HepG2 (cell line): ENCODE measurements around the gene INTS15. TPM values are rescaled to one million over a fixed set of nuclear protein-coding genes. Genes with fewer than 3 reads are reported as not detected.
A peak's percentile ranks its signal among the peaks of the same experiment; 100 is the strongest.

ENCODE experiments used
- ATAC-seq: fragments of 200-7000 bp; cut with Tn5 transposase; 3 replicates; pipeline ENCODE4 v1.9.1; 2020; ENCODE audit warnings: mild to moderate bottlenecking, moderate library complexity
- BruUV-seq: library from RNA; stranded (reverse); fragments of 400-500 nt; replicated peaks from 2 replicates; lab custom pipeline; 2021; lab: Mats Ljungman, UMichigan
- CTCF ChIA-PET: fragments of 300-600 bp; formaldehyde crosslinking; extraction: SDS; loops from one replicate; lab custom pipeline; 2021; ENCODE audit warnings: low total read pairs, inconsistent platforms, low intra/inter-chr PET ratio; lab: Yijun Ruan, JAX
- POLR2A ChIA-PET: fragments of 350-600 bp; sonication (Branson Sonifier 250); formaldehyde crosslinking; loops from one replicate; lab custom pipeline; 2020; ENCODE audit warnings: antibody characterized with exemption, inconsistent platforms; lab: Yijun Ruan, JAX
- DNase-seq: peaks from one replicate; pipeline ENCODE4 v3.0.0-alpha.2; 2015; ENCODE audit warnings: low spot score
- FAIRE-seq: peaks from 3 replicates; lab custom pipeline; 2011; peaks lifted over from hg19 to GRCh38; lab: Jason Lieb, UNC
- H2AFZ ChIP-seq: one replicate; pipeline ENCODE4 v1.6.1; 2011; ENCODE audit warnings: low read length, inconsistent platforms
- H3K27ac ChIP-seq: fragments of 300-600 bp; 3 replicates; pipeline ENCODE4 v1.8.0; 2011; ENCODE audit warnings: mixed run types, mild to moderate bottlenecking, mixed read lengths, low read length, inconsistent platforms; ENCODE audit not compliant: insufficient read depth; ENCODE audit errors: extremely low read length
- H3K27me3 ChIP-seq, 2 experiments: fragments of 200-600 bp in 1 of 2; 2 replicates in 1 of 2; 3 replicates in 1 of 2; pipeline versions ENCODE4 v1.6.0 to v1.8.0; 2011; ENCODE audit warnings: low read length in 2 of 2, mild to moderate bottlenecking in 2 of 2, moderate library complexity in 2 of 2, inconsistent platforms in 1 of 2; ENCODE audit not compliant: insufficient read depth in 2 of 2, control insufficient read depth in 1 of 2
- H3K36me3 ChIP-seq, 2 experiments: fragments of 200-600 bp in 1 of 2; replicated peaks in 1 of 2; 2 replicates in 1 of 2; 3 replicates in 1 of 2; pipeline versions ENCODE4 v1.5.1 to v1.8.0; 2011; ENCODE audit warnings: low read length in 2 of 2, inconsistent platforms in 1 of 2; ENCODE audit not compliant: insufficient read depth in 2 of 2, control insufficient read depth in 1 of 2
- H3K4me1 ChIP-seq: 2 replicates; pipeline ENCODE4 v1.5.1; 2012; ENCODE audit warnings: low read length, inconsistent platforms; ENCODE audit not compliant: insufficient read depth
- H3K4me2 ChIP-seq: 2 replicates; pipeline ENCODE4 v1.6.0; 2011; ENCODE audit warnings: low read depth, low read length, inconsistent platforms
- H3K4me3 ChIP-seq, 3 experiments: fragments of 200-600 bp in 1 of 3; sonication (generic), shearing (Covaris generic) in 1 of 3; replicated peaks in 1 of 3; 2 replicates each; pipeline ENCODE4 v1.5.1; 2011 to 2016; ENCODE audit warnings: low read length in 3 of 3, inconsistent platforms in 2 of 3, low read depth in 2 of 3, mild to moderate bottlenecking in 2 of 3, control low read depth in 1 of 3, mixed read lengths in 1 of 3; ENCODE audit not compliant: insufficient read depth in 1 of 3
- H3K79me2 ChIP-seq: one replicate; pipeline ENCODE4 v1.6.1; 2011; ENCODE audit warnings: low read length, inconsistent platforms; ENCODE audit not compliant: insufficient read depth
- H3K9ac ChIP-seq: 2 replicates; pipeline ENCODE4 v1.6.0; 2011; ENCODE audit warnings: mild to moderate bottlenecking, low read depth, low read length, inconsistent platforms; ENCODE audit not compliant: insufficient read depth
- H3K9me3 ChIP-seq: 2 replicates; pipeline ENCODE4 v1.5.1; 2012; ENCODE audit warnings: mild to moderate bottlenecking, low read length
- H4K20me1 ChIP-seq: 2 replicates; pipeline ENCODE4 v1.6.0; 2011; ENCODE audit warnings: inconsistent platforms, mild to moderate bottlenecking, low read length, moderate library complexity; ENCODE audit not compliant: insufficient read depth
- AGO2 ChIP-seq: fragments of 200-400 bp; formaldehyde crosslinking; optimal IDR thresholded peaks from 2 replicates; pipeline ENCODE3; 2017; ENCODE audit warnings: mild to moderate bottlenecking, low read depth, low read length, moderate library complexity
- PPARG ChIP-seq: conservative IDR thresholded peaks from 2 replicates; pipeline ENCODE4 v1.6.1; 2016; ENCODE audit warnings: missing biosample characterization, missing genetic modification reagents
- RXRA ChIP-seq: sonication (generic); formaldehyde crosslinking; IDR thresholded peaks from 2 replicates; pipeline ENCODE4 v1.5.1; 2020; ENCODE audit warnings: missing genetic modification reagents
- SNAPC4 ChIP-seq: sonication (generic); formaldehyde crosslinking; IDR thresholded peaks from 2 replicates; pipeline ENCODE4 v1.4.0; 2020; ENCODE audit warnings: mild to moderate bottlenecking, missing genetic modification reagents
- ZNF432 ChIP-seq: sonication (generic); formaldehyde crosslinking; IDR thresholded peaks from 2 replicates; pipeline ENCODE4 v1.5.0; 2020; ENCODE audit warnings: missing genetic modification reagents, mild to moderate bottlenecking, borderline replicate concordance
- ZNF569 ChIP-seq: sonication (generic); formaldehyde crosslinking; IDR thresholded peaks from 2 replicates; pipeline ENCODE4 v1.5.0; 2020; ENCODE audit warnings: mild to moderate bottlenecking, missing genetic modification reagents, moderate library complexity, borderline replicate concordance
- ZNF850 ChIP-seq: sonication (generic); formaldehyde crosslinking; conservative IDR thresholded peaks from 2 replicates; pipeline ENCODE4 v1.9.0; 2021; ENCODE audit warnings: mild to moderate bottlenecking, missing genetic modification reagents
- WGBS: methylation state at CpG from one replicate; pipeline ENCODE4 v1.1.6; 2017; ENCODE audit warnings: low lambda C conversion rate; 5-methylcytosine and 5-hydroxymethylcytosine counted together
- in situ Hi-C: cut with HindIII; loops from 2 replicates; pipeline ENCODE4 v1.10.0; 2017; ENCODE audit warnings: low pct_unique_long_range_greater_than_20kb; ENCODE audit not compliant: extremely low pct_ligation_motif_present
- intact Hi-C: fragments of 100-400 bp; cut with micrococcal nuclease; formaldehyde crosslinking; loops from one replicate; pipeline ENCODE4 v1.10.0; 2022; ENCODE audit not compliant: unreplicated experiment
- polyA plus RNA-seq, 8 experiments: library from polyadenylated mRNA; depleted of rRNA in 3 of 8; stranded (reverse) in 7 of 8; unstranded in 1 of 8; fragments of >200 nt; fragmentation: Illumina TruSeq in 4 of 8; extraction: Trizol in 4 of 8; gene quantifications; 2 replicates each; pipeline versions ENCODE4 v1.2.1 to v1.2.3, GENCODE V29; 2011 to 2016; ENCODE audit warnings: low read depth in 4 of 8, missing spikeins in 1 of 8, mixed read lengths in 1 of 8; ENCODE audit not compliant: insufficient read depth in 1 of 8
- total RNA-seq, 5 experiments: library from RNA; depleted of rRNA; stranded (reverse); fragments of >200 nt; fragmentation: Illumina TruSeq; extraction: Trizol; gene quantifications; 2 replicates each; pipeline ENCODE4 v1.2.3, GENCODE V29; 2016; ENCODE audit warnings: low read depth in 1 of 5

The INTS15 gene
- total and polyA plus RNA-seq, 2 of the 13 experiments (the other 11 are each of a cell fraction or from before 2014, with no cell fraction given), result 16.3 to 25.7 TPM

GRCh38 chr7:6608081-6608480 is 18.3 kb downstream of the INTS15 start:
- no peak for DNase-seq
- Histone ChIP-seq H3K4me2 (no peak overlapping the region), H4K20me1 (no peaks in the 10 kb centered on the region), H3K79me2 (no peaks in the 10 kb centered on the region), H3K9me3 (no peaks in the 10 kb centered on the region), H3K4me1 (no peaks in the 10 kb centered on the region), H3K27me3 (no peaks in the 10 kb centered on the region), H3K9ac (no peak overlapping the region)
- over 99% methylated on average over 24 of the region's 27 CpGs for WGBS
- POLR2A ChIA-PET, result no interaction called here
- no TSS peak for BruUV-seq
- in situ Hi-C loops, result no loop called here
- intact Hi-C loops, result loop anchor here (1.0 kb wide), 1 partner anchor 29 kb away; the partner anchor contains the start of gene ZNF316
- TF ChIP-seq ZNF850 (CRISPR knock-in tag), result no peak
- no peak for TF ChIP-seq SNAPC4 (CRISPR knock-in tag)
- TF ChIP-seq ZNF432 (CRISPR knock-in tag), result no peak
- peak; percentile 31 for TF ChIP-seq AGO2
- no peak for TF ChIP-seq ZNF569
- TF ChIP-seq RXRA (CRISPR knock-in tag), result no peak
- TF ChIP-seq PPARG (CRISPR knock-in tag), result no peak
- TF ChIP-seq, all 625 proteins: peak for 1
- CTCF ChIA-PET, result no interaction called here
- Histone ChIP-seq H3K36me3 (peaks cover 0 to 15% of the 10 kb centered on the region in 2 experiments; a peak in 3 of 5 replicates), H3K4me3 (no peak overlapping the region), H2AFZ (no peak overlapping the region), H3K27ac (no peak overlapping the region)
- no peak for FAIRE-seq
- ATAC-seq, result no peak
